Stimulated activated CD4-positive, alpha-beta T cell treated with anti-CD3 and anti-CD28 coated beads, Interleukin-2, amount 100 ng/mL, for 48 hours (primary cell): ENCODE measurements around the gene YAP1.
"Not testable (repeated sequence)": the region's sequence is repeated elsewhere in the genome, so short reads cannot be mapped to it uniquely, and the experiment has no call there.

Experiments used
- DNase-seq, 2 donors: peaks; one replicate each; pipeline ENCODE4 v3.0.0-alpha.2; 2020

Gene YAP1

GRCh38 chr11:102244681-102245409 lies 134.6 kb downstream of the YAP1 start:
- DNase-seq: no peak

DNA sequence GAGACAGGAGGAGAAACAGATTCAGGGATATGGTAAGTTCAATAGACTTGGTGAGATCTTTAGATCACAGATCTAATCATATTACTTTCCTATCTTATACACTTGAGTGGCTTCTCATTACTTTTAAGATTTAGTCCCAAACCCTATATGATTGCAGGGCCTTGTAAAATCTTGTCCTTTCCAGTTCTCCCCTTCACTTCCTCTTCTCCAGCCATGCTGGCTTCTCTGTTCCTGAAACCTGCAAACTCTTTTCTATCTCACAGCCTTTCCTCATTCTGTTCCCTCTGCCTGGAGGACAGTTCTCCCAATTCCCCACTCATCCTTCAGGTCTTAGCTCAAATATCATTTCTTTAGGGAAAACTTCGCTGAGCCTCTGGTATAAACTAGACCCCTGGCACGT lies 141.2 kb downstream of the YAP1 start:
- no peak for DNase-seq

DNA sequence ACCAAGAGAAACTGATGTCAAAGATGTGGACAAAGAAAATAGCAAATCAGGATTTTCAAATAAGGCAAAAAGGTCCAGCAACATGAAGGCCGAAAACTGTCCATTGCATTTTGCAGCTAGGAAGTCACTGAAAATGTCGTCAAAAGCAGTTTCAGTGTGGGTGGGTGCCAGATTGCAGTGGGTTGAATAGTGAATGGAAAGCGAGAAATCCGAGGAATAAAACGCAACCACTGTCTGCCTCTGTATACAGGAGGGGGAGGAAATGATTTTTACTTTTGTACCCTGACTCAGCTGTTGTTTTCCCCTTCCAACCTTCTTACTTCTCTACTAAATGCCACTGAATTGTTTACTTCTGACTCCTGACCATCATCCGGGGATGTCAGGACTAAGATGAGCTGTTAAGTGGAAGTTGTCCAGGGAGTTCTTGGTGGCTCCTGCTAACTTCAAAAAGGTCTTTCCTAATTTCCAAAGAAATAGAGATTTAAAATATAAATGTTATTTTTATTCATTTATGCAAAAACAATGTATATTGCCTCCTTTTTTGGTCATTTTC lies 142.2 kb downstream of the YAP1 start:
- DNase-seq: no peak

DNA sequence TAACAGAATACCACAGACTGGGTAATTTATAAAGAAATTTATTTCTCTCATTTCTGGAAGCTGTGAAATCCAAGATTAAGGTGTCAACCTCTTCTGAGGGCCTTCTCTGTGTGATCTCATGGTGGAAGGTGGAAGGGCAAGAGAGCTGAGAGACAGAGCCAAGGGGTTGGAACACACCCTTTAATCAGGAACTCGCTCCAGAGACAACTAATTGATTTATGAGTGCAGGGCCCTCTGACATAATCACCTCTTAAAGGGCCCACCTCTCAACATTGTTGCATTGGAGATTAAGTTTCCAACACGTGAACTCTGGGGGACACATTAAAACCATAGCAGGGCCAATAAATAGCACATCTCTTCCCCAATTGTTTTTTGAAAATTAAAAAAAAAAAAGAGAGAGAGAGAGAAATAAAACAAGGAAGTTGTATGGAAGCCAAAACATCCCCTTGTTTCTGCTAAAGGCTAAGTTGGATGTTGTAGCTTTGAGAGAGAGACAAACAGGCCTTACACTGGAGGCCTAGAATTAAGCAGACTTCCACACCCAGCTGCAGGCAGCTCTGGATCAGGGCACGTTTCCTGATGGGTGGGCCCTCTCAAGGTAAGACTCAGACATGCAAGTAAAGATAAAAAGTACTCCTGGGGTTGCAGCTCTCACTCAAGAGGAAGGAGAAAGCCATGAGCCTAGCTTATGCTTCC lies 142.9 kb downstream of the YAP1 start:
- DNase-seq: no peak

- DNase-seq: no peak
Observed at GRCh38 chr11:102254047-102254446, 143.8 kb downstream of the YAP1 start.

DNA sequence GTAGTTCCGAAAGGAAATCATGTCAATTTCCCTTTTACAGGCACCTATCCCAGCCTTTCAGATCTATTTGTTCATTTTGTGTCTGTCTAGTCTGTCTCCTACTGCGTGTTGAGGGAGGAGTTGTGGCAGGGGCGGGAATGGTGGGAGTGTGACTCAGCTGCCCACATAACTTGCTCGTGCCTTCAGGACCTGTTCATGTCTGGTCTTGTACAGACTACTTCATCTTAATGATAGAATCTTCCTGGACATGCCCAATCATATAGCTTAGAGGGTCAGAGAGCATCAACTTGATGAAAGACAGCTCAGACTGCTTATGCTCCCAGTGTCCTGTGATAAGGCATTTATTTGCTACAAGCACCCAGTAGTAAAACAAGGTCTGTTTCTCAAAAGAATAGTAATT lies 146.0 kb downstream of the YAP1 start:
- DNase-seq: no peak

DNA sequence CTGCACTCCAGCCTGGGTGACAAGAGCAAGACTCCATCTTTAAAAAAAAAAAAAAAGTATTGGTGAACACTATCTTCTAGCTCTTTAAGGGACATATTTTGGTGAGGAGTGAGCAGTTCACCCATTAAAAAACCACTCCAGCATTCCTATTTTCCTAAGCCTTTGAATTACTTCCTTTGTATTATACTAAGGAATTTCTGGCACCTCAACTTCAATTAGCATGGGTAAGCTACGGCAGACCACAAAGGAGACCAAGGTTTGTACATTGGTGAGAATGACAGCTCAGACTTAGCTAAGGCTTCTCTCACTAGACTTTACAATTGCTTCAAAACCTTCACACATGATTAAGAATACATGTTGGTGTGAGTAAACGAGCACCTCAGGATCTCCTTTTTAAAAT lies 150.0 kb downstream of the YAP1 start:
- DNase-seq: no peak

DNA sequence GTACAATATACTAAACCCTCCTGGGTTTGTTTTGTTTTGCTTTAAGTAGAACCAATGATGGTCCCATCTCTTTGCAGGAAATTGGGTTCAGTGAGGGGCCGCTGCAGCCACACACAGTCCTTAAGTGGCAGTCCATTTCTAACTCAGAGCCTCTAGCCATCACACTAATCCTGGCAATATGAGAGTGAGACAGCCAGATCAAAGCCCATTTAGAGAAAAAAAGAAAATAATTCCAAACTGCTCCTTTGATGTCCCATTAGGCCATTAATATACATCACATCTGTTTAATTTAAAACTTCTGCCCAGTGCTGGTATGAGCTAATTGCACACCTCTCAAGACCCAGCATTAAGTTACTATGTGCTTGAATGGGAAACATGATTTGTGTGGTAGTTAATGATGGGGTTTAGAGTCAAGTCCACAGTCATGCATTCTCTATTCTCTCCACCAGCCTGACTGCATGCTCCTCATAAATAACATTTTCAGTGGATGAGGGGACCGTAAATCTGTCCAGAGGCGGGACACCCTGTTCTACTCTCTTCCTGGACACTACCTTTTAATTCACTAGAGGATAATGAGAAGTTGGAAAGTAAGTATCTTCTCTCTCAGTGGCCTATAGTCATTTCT lies 153.2 kb downstream of the YAP1 start:
- no peak for DNase-seq

DNA sequence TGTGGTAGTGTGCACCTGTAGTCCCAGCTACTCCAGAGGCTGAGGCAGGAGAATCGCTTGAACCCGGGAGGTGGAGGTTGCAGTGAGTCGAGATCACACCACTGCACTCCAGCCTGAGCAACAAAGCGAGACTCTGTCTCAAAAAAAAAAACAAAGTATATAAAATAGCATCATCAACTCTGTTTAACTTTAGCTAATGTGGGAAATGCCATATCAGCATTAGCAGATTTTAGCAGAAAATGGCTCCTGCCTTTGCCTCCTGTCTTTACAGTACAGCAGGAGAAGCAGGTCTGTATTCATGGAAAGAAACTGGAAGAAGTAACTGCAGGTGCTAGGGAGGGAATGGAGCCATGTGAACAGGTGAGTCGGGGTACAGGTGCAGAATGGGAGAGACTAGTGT lies 154.5 kb downstream of the YAP1 start:
- DNase-seq: not testable (repeated sequence)

- DNase-seq: no peak
Observed at GRCh38 chr11:102266099-102266498, 155.9 kb downstream of the YAP1 start.

GRCh38 chr11:102267609-102268008 lies 157.4 kb downstream of the YAP1 start:
- no peak for DNase-seq

DNA sequence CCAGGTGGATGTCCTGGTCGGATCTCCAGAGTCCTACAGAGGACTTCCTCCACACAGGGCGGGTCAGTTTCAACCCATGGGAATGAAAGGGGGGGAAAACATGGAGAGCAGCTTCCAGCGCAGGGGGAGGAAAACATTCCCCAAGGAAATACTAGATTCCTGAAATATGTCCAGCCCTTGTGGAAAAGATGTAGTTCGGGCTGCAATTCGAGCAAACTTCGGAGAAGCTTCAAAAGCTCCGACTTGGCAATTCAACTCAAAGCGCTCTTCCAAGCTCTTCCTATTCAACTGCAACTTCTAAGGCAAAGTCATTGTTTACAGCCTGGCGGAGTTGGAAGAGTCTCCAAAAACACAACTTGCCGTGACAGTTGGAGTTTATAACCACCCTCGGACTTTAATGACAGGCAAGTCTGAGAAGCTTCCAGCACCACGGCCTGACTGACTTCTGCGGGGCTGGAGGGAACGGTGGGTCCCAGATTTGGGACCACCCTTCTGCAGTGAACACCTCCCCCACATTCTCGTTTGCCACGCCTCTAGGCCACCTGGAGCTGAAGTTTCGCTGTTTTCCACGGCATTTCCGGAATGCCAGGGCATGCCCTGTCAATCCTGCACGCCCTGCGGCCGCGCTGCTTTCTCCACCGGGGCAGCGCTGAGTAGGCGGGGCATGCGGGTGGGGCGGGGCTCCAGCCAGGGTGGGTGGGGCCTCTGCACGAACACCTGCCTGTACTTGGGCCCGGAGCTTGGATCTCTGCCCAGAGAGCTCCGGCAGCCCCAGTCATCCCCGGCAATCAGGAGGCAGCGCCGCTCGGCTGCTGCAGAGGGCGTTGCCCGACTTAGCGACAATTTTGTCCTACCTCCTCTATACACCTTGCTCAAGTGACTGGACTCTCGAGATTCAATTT lies 158.1 kb downstream of the YAP1 start:
- DNase-seq: peak; percentile 64 to 75

DNA sequence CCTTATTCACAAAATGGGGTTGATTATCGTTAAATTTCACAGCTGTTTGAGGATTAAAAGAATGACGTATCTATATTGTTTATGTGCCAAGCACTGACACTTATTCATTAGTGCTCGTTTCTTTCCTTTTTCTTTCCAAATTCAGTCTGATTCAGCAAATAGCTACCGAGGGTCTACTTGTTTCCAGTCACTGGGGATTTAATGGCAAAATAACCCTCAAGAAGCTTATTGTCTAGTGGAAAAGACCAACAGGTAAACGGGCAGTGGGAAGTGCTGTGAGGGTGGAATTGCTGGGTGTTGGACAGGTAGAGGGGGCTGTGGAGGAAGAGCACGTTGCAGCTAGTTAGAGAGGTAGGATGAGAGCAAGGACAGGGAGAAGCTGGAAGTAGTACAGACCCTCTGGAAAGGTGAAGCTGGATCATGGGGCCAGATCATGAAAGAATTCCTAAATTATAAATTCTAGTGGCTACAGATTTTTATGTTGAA lies 158.8 kb downstream of the YAP1 start:
- DNase-seq: no peak

GRCh38 chr11:102269927-102270326 lies 159.7 kb downstream of the YAP1 start:
- no peak for DNase-seq

GRCh38 chr11:102272047-102272824 lies 162.0 kb downstream of the YAP1 start:
- DNase-seq: no peak

GRCh38 chr11:102274628-102275027 lies 164.4 kb downstream of the YAP1 start:
- DNase-seq: no peak

DNA sequence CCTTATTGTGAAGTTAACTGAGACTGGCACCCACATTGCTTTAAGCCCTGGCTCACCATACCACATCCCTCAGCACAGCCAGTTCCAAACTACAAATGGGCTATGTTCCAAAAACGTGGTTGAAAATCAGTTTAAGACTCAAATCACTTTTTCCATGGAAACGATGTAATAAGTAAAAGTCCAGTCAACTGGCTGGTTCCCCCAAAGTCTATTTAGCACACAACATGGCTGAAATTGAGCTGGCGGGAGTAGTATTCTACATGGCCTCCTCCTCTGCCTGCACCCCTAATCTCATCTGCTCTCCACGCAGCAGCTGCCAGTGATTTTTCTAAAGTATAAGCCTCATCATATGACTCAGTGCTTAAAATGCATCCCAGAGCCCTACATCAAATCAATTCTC lies 166.1 kb downstream of the YAP1 start:
- no peak for DNase-seq

- DNase-seq: no peak
Observed at GRCh38 chr11:102276783-102277182, 166.5 kb downstream of the YAP1 start.

DNA sequence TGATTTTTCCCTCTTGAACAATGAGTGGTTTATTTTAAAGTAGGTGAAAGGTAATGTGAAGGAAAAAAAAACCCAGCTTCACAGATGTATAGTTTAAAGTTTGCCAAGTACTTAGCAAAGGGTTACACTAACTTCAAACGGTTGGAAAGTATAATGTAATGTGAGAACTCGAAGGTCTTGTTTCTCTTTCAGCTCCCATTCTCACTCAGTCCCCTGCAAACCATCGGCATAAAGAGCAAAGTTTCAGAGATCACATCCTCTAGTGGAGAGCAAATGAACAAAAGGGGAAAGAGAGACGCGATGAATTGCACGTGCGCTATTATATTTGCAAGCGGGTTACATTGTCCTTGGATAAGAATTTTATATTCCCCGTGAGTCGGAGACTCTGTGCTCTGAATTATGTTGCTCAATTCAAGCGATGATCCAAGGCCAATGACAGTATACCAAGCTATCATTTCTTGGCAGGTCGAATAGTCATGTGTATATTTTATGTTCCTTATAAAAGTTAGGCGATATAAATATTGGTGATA lies 169.5 kb downstream of the YAP1 start:
- DNase-seq: no peak

GRCh38 chr11:102280245-102280833 lies 170.1 kb downstream of the YAP1 start:
- DNase-seq: no peak
